PC-3 (cell line): ENCODE results near the gene PDZD2. TPM values are rescaled to one million over a fixed set of nuclear protein-coding genes. Genes with fewer than 3 reads are reported as not detected.

Source experiments
- ATAC-seq: fragments of 200-7000 bp; cut with Tn5 transposase; 2 replicates; pipeline ENCODE4 v1.9.1; 2020; ENCODE audit warnings: mild to moderate bottlenecking, moderate library complexity
- BruUV-seq: library from RNA; stranded (reverse); fragments of 400-500 nt; replicated peaks from 2 replicates; lab custom pipeline; 2021; lab: Mats Ljungman, UMichigan
- CTCF ChIA-PET: fragments of 300-600 bp; sonication (Branson Sonifier 250); formaldehyde crosslinking; loops from one replicate; lab custom pipeline; 2022; ENCODE audit warnings: antibody characterized with exemption; lab: Charles Lee
- POLR2A ChIA-PET: fragments of 300-600 bp; sonication (Branson Sonifier 250); formaldehyde crosslinking; loops from one replicate; lab custom pipeline; 2022; ENCODE audit warnings: antibody characterized with exemption; ENCODE audit not compliant: unreplicated experiment; lab: Charles Lee
- DNase-seq: peaks from one replicate; pipeline ENCODE4 v3.0.0-alpha.2; 2015
- H2AFZ ChIP-seq: fragments of 300-600 bp; sonication (generic); 2 replicates; pipeline ENCODE4 v1.6.0; 2016; ENCODE audit warnings: antibody characterized with exemption, low read length
- H3F3A ChIP-seq: fragments of 300-600 bp; sonication (generic); one replicate; pipeline ENCODE4 v1.6.0; 2017; ENCODE audit warnings: antibody characterized with exemption, low read length, control low read depth, mild to moderate bottlenecking; ENCODE audit not compliant: unreplicated experiment
- H3K27ac ChIP-seq: fragments of 300-600 bp; sonication (generic); 2 replicates; pipeline ENCODE4 v1.5.1; 2016; ENCODE audit warnings: mild to moderate bottlenecking, low read length
- H3K27me3 ChIP-seq: fragments of 300-600 bp; sonication (generic); 2 replicates; pipeline ENCODE4 v1.6.1; 2016; ENCODE audit warnings: low read length, mixed read lengths
- H3K36me3 ChIP-seq: fragments of 300-600 bp; sonication (generic); 2 replicates; pipeline ENCODE4 v1.6.1; 2016; ENCODE audit warnings: low read depth, mixed run types, low read length, mixed read lengths
- H3K4me1 ChIP-seq: fragments of 300-600 bp; sonication (generic); 2 replicates; pipeline ENCODE4 v1.5.1; 2016; ENCODE audit warnings: low read length; ENCODE audit not compliant: insufficient read depth
- H3K4me2 ChIP-seq: fragments of 300-600 bp; sonication (generic); 2 replicates; pipeline ENCODE4 v1.6.0; 2016; ENCODE audit warnings: low read length
- H3K4me3 ChIP-seq: fragments of 300-600 bp; sonication (generic); 2 replicates; pipeline ENCODE4 v1.5.1; 2016; ENCODE audit warnings: mild to moderate bottlenecking, low read length, mixed read lengths
- H3K79me2 ChIP-seq: fragments of 300-600 bp; sonication (generic); 2 replicates; pipeline ENCODE4 v1.6.1; 2017; ENCODE audit warnings: low read length, mixed read lengths
- H3K9ac ChIP-seq: fragments of 300-600 bp; sonication (generic); 2 replicates; pipeline ENCODE4 v1.6.0; 2016; ENCODE audit warnings: mild to moderate bottlenecking, low read length
- H3K9me2 ChIP-seq: fragments of 300-600 bp; sonication (generic); replicated peaks from 2 replicates; pipeline ENCODE4 v1.6.1; 2016; ENCODE audit warnings: mixed run types, low read length, mixed read lengths
- H3K9me3 ChIP-seq: fragments of 300-600 bp; sonication (generic); 2 replicates; pipeline ENCODE4 v1.6.1; 2016; ENCODE audit warnings: low read length, mixed read lengths
- H4K20me1 ChIP-seq: fragments of 300-600 bp; sonication (generic); 2 replicates; pipeline ENCODE4 v1.6.1; 2016; ENCODE audit warnings: low read length, mixed read lengths
- CTCF ChIP-seq: fragments of 300-600 bp; sonication (generic); conservative IDR thresholded peaks from 2 replicates; pipeline ENCODE4 v1.5.1; 2017; ENCODE audit warnings: antibody characterized with exemption, low read depth, mild to moderate bottlenecking, low read length
- EZH2 ChIP-seq: fragments of 300-600 bp; sonication (generic); IDR thresholded peaks from one replicate; pipeline ENCODE4 v1.6.1; 2017; ENCODE audit warnings: antibody characterized with exemption, mild to moderate bottlenecking, low read length; ENCODE audit not compliant: unreplicated experiment
- EZH2phosphoT487 ChIP-seq: fragments of 300-600 bp; sonication (generic); IDR thresholded peaks from 2 replicates; pipeline ENCODE4 v1.6.1; 2018; ENCODE audit warnings: mild to moderate bottlenecking, antibody characterized with exemption, low read length, borderline replicate concordance
- intact Hi-C: fragments of 100-400 bp; cut with micrococcal nuclease; formaldehyde crosslinking; loops from 2 replicates; pipeline ENCODE4 v1.9.0; 2023
- total RNA-seq: library from RNA; depleted of rRNA; stranded (reverse); fragments of >200 nt; gene quantifications from 2 replicates; pipeline ENCODE4 v1.2.3, GENCODE V29; 2014

PDZD2 gene
- total RNA-seq, 1 experiment from 2014 or later, result 2.0 TPM

GRCh38 chr5:31957151-31957550 lies 318.2 kb downstream of the PDZD2 start:
- Histone ChIP-seq H3K4me2 (no peak overlapping the region), H3K4me1 (no peaks in the 10 kb centered on the region), H3F3A (no peaks in the 10 kb centered on the region), H3K36me3 (no peaks in the 10 kb centered on the region), H4K20me1 (no peaks in the 10 kb centered on the region), H3K9me2 (no peaks in the 10 kb centered on the region), H3K9ac (no peak overlapping the region), H3K9me3 (no peaks in the 10 kb centered on the region), H3K4me3 (no peak overlapping the region), H2AFZ (no peak overlapping the region), H3K27me3 (no peaks in the 10 kb centered on the region), H3K79me2 (no peaks in the 10 kb centered on the region), H3K27ac (no peak overlapping the region)
- POLR2A ChIA-PET, result no interaction called here
- no TSS peak for BruUV-seq
- CTCF ChIA-PET, result no interaction called here
- ATAC-seq (no peak), DNase-seq (no peak)
- intact Hi-C loops, result no loop called here
- TF ChIP-seq EZH2phosphoT487 (no peak), CTCF (no peak), EZH2 (no peak)

- Histone ChIP-seq H3K36me3 (no peaks in the 10 kb centered on the region), H2AFZ (no peak overlapping the region), H4K20me1 (no peaks in the 10 kb centered on the region), H3K4me3 (no peak overlapping the region), H3K4me2 (no peak overlapping the region), H3K27ac (no peak overlapping the region), H3K4me1 (peaks cover 19% of the 10 kb centered on the region), H3F3A (no peaks in the 10 kb centered on the region), H3K27me3 (no peaks in the 10 kb centered on the region), H3K9ac (no peak overlapping the region), H3K79me2 (no peaks in the 10 kb centered on the region), H3K9me2 (no peaks in the 10 kb centered on the region), H3K9me3 (no peaks in the 10 kb centered on the region)
- DNase-seq, result no peak
- no TSS peak for BruUV-seq
- POLR2A ChIA-PET, result no interaction called here
- CTCF ChIA-PET, result no interaction called here
- no peak for ATAC-seq
- intact Hi-C loops, result no loop called here
- TF ChIP-seq EZH2phosphoT487 (no peak), EZH2 (no peak), CTCF (no peak)
Measured at GRCh38 chr5:31962351-31962751, 323.4 kb downstream of the PDZD2 start.

- Histone ChIP-seq H3K79me2 (no peaks in the 10 kb centered on the region), H3K27ac (peak overlapping the region; percentile 22; the same call in 1 of the 2 replicates), H3K9ac (no peak overlapping the region), H3K4me3 (no peak overlapping the region), H3K4me2 (peak overlapping the region; percentile 28; the same call in 1 of the 2 replicates), H3K27me3 (no peaks in the 10 kb centered on the region), H3K36me3 (no peaks in the 10 kb centered on the region), H3K9me3 (no peaks in the 10 kb centered on the region), H3F3A (no peaks in the 10 kb centered on the region), H2AFZ (no peak overlapping the region), H3K4me1 (peaks cover 19% of the 10 kb centered on the region), H4K20me1 (no peaks in the 10 kb centered on the region), H3K9me2 (no peaks in the 10 kb centered on the region)
- CTCF ChIA-PET, result interaction anchor here (0.9 kb wide), 1 partner anchor 25 kb away, joined by 3 read pairs; no protein-coding TSS in a partner anchor
- BruUV-seq, result no TSS peak
- POLR2A ChIA-PET, result interaction anchor here (0.5 to 0.6 kb wide), 2 partner anchors 22 to 308 kb away, joined by 4 read pairs; no protein-coding TSS in a partner anchor
- no peak for TF ChIP-seq EZH2
- TF ChIP-seq EZH2phosphoT487, result no peak
- intact Hi-C loops, result no loop called here
- ATAC-seq, result peak; percentile 70
- peak; percentile 59 for DNase-seq
Measured at GRCh38 chr5:31962871-31963307, 324.0 kb downstream of the PDZD2 start.
